ENCODE data around the gene GRAMD1B. TPM values are rescaled to one million over a fixed set of nuclear protein-coding genes. Genes with fewer than 3 reads are reported as not detected.

Gene GRAMD1B
- total RNA-seq, 2 experiments from 2014 or later: 16.1 to 21.8 TPM

- POLR2A ChIA-PET: no interaction called here
- TF ChIP-seq CTCF (IDR thresholded peaks at IDR 0.05): no peak
- intact Hi-C loops (cut with DNase I, micrococcal nuclease): no loop called here
- H3K4me1 ChIP-seq (ENCODE audit: insufficient read depth, low read length): no peaks in the 10 kb centered on the region
- ATAC-seq (ENCODE audit: poor library complexity) (no peak), DNase-seq (no peak)
- H3K27me3 Mint-ChIP-seq: no peaks in the 10 kb centered on the region
- no peaks in the 10 kb centered on the region for H3K27me3 ChIP-seq (ENCODE audit: control insufficient read depth in 1 of 2, insufficient read depth in 2 of 2, low read length in 2 of 2)
- no peaks in the 10 kb centered on the region for H3K36me3 Mint-ChIP-seq (ENCODE audit: low read depth)
- H3K27ac ChIP-seq (ENCODE audit: low read depth in 1 of 2, low read length in 2 of 2): no peak overlapping the region
- H3K27ac Mint-ChIP-seq: no peak overlapping the region
- no peak overlapping the region for H3K4me3 Mint-ChIP-seq
- no peaks in the 10 kb centered on the region for H3K36me3 ChIP-seq (ENCODE audit: insufficient read depth, low read length)
- CTCF ChIA-PET: no interaction called here
- no peak overlapping the region for H3K4me3 ChIP-seq (ENCODE audit: low read length)
- H3K9me3 Mint-ChIP-seq: no peaks in the 10 kb centered on the region
- H3K9me3 ChIP-seq (ENCODE audit: control insufficient read depth in 1 of 2, insufficient read depth in 1 of 2, low read length in 2 of 2): no peaks in the 10 kb centered on the region
- H3K4me1 Mint-ChIP-seq (ENCODE audit: low read depth): no peaks in the 10 kb centered on the region
These were observed 97.9 kb downstream of the GRAMD1B start for GRCh38 chr11:123527947-123528346.

GRCh38 chr11:123531325-123531724, 101.3 kb downstream of the GRAMD1B start:
- no peak overlapping the region for H3K4me3 Mint-ChIP-seq

GRCh38 chr11:123532131-123532530, 102.1 kb downstream of the GRAMD1B start:
- H3K27ac ChIP-seq (ENCODE audit: low read depth in 1 of 2, low read length in 2 of 2): no peak overlapping the region
- intact Hi-C loops (cut with DNase I, micrococcal nuclease): no loop called here
- H3K4me3 Mint-ChIP-seq: no peak overlapping the region
- H3K27ac Mint-ChIP-seq: no peak overlapping the region
- no peaks in the 10 kb centered on the region for H3K9me3 ChIP-seq (ENCODE audit: control insufficient read depth in 1 of 2, insufficient read depth in 1 of 2, low read length in 2 of 2)
- H3K27me3 ChIP-seq (ENCODE audit: control insufficient read depth in 1 of 2, insufficient read depth in 2 of 2, low read length in 2 of 2): no peaks in the 10 kb centered on the region
- CTCF ChIA-PET: no interaction called here
- H3K4me1 ChIP-seq (ENCODE audit: insufficient read depth, low read length): no peaks in the 10 kb centered on the region
- H3K36me3 ChIP-seq (ENCODE audit: insufficient read depth, low read length): no peaks in the 10 kb centered on the region
- no peaks in the 10 kb centered on the region for H3K9me3 Mint-ChIP-seq
- POLR2A ChIA-PET: no interaction called here
- H3K27me3 Mint-ChIP-seq: no peaks in the 10 kb centered on the region
- no peak overlapping the region for H3K4me3 ChIP-seq (ENCODE audit: low read length)
- ATAC-seq (ENCODE audit: poor library complexity) (no peak), DNase-seq (no peak)
- TF ChIP-seq CTCF (IDR thresholded peaks at IDR 0.05): no peak
- H3K36me3 Mint-ChIP-seq (ENCODE audit: low read depth): no peaks in the 10 kb centered on the region
- no peaks in the 10 kb centered on the region for H3K4me1 Mint-ChIP-seq (ENCODE audit: low read depth)

More at GRCh38 chr11:123531325-123531724, 101.3 kb downstream of the GRAMD1B start:
- ATAC-seq (ENCODE audit: poor library complexity): no peak
- no peaks in the 10 kb centered on the region for H3K27me3 Mint-ChIP-seq
- H3K4me1 Mint-ChIP-seq (ENCODE audit: low read depth): no peaks in the 10 kb centered on the region
- intact Hi-C loops (cut with DNase I, micrococcal nuclease): no loop called here
- no peaks in the 10 kb centered on the region for H3K27me3 ChIP-seq (ENCODE audit: control insufficient read depth in 1 of 2, insufficient read depth in 2 of 2, low read length in 2 of 2)
- CTCF ChIA-PET: no interaction called here
- no peak for DNase-seq
- H3K4me1 ChIP-seq (ENCODE audit: insufficient read depth, low read length): no peaks in the 10 kb centered on the region
- H3K36me3 ChIP-seq (ENCODE audit: insufficient read depth, low read length): no peaks in the 10 kb centered on the region
- no peak for TF ChIP-seq CTCF (IDR thresholded peaks at IDR 0.05)
- no peaks in the 10 kb centered on the region for H3K9me3 ChIP-seq (ENCODE audit: control insufficient read depth in 1 of 2, insufficient read depth in 1 of 2, low read length in 2 of 2)
- H3K36me3 Mint-ChIP-seq (ENCODE audit: low read depth): no peaks in the 10 kb centered on the region
- H3K9me3 Mint-ChIP-seq: no peaks in the 10 kb centered on the region
- H3K27ac Mint-ChIP-seq: no peak overlapping the region
- no peak overlapping the region for H3K4me3 ChIP-seq (ENCODE audit: low read length)
- no peak overlapping the region for H3K27ac ChIP-seq (ENCODE audit: low read depth in 1 of 2, low read length in 2 of 2)
- POLR2A ChIA-PET: no interaction called here

Measured in CD4-positive, alpha-beta T cell (primary cell).